Tibial artery (tissue), 4 donors: Measurements from ENCODE around the gene TFEC.

Experiments
- DNase-seq, 2 donors: peaks; one replicate each; pipeline ENCODE4 v3.0.0-alpha.2; 2019
- H3K27ac ChIP-seq, 2 donors: fragments of 200-600 bp; sonication (generic) in 1 of 2; 1 replicate in 1 of 2; 2 replicates in 1 of 2; pipeline ENCODE4 v1.5.1; 2018 to 2019; ENCODE audit warnings: mild to moderate bottlenecking in 1 of 2
- H3K27me3 ChIP-seq, 2 donors: fragments of 200-600 bp; sonication (generic) in 1 of 2; one replicate each; pipeline versions ENCODE4 v1.5.1 to v1.6.0; 2016 to 2019
- H3K36me3 ChIP-seq, 3 donors: fragments of 200-600 bp; sonication (generic) in 2 of 3; one replicate each; pipeline ENCODE4 v1.5.1; 2016 to 2019; ENCODE audit warnings: mild to moderate bottlenecking in 2 of 3
- H3K4me1 ChIP-seq, 4 donors: fragments of 200-600 bp; sonication (generic) in 2 of 4; 1 replicate in 3 of 4; 2 replicates in 1 of 4; pipeline ENCODE4 v1.5.1; 2016 to 2019
- H3K4me3 ChIP-seq, 2 donors: fragments of 200-600 bp; sonication (generic) in 1 of 2; 1 replicate in 1 of 2; 2 replicates in 1 of 2; pipeline ENCODE4 v1.5.1; 2018 to 2019; ENCODE audit warnings: mild to moderate bottlenecking in 2 of 2
- H3K9me3 ChIP-seq, 3 donors: fragments of 200-600 bp; sonication (generic) in 1 of 3; one replicate each; pipeline ENCODE4 v1.5.1; 2016 to 2019
- intact Hi-C: fragments of 100-400 bp; cut with DNase I; formaldehyde crosslinking; loops from one replicate; pipeline ENCODE4 v1.15.0; 2023; ENCODE audit warnings: low total_unique reads
- TF ChIP-seq, protein P1 (sequence below), 2 experiments: fragments of 200-600 bp in 1 of 2; fragments of 450-650 bp in 1 of 2; IDR thresholded peaks; one replicate each; pipeline ENCODE4 v1.5.1; 2017 to 2019; ENCODE audit warnings: antibody characterized with exemption in 2 of 2, mild to moderate bottlenecking in 1 of 2, moderate library complexity in 1 of 2

The TFEC gene

DNA sequence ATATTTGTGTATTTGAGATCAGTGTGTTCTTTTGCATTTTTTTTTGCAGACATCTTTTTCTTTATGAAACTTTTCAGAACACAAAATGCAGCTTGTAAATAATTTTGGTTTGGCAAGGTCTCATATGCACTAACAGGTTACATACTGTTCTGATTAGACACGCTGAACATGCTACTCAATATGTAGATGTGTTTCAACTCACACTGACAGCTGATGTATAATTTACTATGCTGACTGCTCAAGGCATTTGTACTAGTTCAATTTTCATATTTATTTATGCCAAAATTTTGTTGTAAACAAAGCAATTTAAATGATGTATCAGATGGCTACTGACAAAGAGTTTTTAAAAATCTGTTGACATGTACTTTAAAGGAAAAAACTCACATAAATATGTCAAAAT lies 123.8 kb downstream of the TFEC start:
- Histone ChIP-seq H3K4me1 (peaks cover 0 to 4% (median 0%) of the 10 kb centered on the region in 4 donors), H3K4me3 (no peak overlapping the region), H3K36me3 (no peaks in the 10 kb centered on the region), H3K27ac (no peak overlapping the region), H3K27me3 (no peaks in the 10 kb centered on the region), H3K9me3 (no peaks in the 10 kb centered on the region)
- TF ChIP-seq, protein P1, sequence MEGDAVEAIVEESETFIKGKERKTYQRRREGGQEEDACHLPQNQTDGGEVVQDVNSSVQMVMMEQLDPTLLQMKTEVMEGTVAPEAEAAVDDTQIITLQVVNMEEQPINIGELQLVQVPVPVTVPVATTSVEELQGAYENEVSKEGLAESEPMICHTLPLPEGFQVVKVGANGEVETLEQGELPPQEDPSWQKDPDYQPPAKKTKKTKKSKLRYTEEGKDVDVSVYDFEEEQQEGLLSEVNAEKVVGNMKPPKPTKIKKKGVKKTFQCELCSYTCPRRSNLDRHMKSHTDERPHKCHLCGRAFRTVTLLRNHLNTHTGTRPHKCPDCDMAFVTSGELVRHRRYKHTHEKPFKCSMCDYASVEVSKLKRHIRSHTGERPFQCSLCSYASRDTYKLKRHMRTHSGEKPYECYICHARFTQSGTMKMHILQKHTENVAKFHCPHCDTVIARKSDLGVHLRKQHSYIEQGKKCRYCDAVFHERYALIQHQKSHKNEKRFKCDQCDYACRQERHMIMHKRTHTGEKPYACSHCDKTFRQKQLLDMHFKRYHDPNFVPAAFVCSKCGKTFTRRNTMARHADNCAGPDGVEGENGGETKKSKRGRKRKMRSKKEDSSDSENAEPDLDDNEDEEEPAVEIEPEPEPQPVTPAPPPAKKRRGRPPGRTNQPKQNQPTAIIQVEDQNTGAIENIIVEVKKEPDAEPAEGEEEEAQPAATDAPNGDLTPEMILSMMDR (IDR thresholded peaks at IDR 0.05), result no peak
- intact Hi-C loops, result no loop called here
- DNase-seq, result no peak

DNA sequence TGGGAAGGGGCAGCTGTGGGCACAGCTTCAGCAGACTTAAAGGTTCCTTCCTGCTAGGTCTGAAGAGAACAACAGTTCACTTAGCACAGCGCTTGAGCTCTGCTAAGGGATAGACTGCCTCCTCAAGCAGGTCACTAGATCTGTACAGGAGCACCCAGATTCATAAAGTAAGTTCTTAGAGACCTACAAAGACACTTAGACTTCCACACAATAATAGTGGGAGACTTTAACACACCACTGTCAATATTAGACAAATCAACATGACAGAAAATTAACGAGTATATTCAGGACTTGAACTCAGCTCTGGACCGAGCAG lies 140.9 kb downstream of the TFEC start:
- Histone ChIP-seq H3K4me3 (no peak overlapping the region), H3K27ac (no peak overlapping the region), H3K9me3 (no peaks in the 10 kb centered on the region), H3K27me3 (no peaks in the 10 kb centered on the region), H3K36me3 (no peaks in the 10 kb centered on the region), H3K4me1 (no peaks in the 10 kb centered on the region)
- TF ChIP-seq, protein P1 (IDR thresholded peaks at IDR 0.05), result no peak
- DNase-seq, result no peak
- intact Hi-C loops, result no loop called here

DNA sequence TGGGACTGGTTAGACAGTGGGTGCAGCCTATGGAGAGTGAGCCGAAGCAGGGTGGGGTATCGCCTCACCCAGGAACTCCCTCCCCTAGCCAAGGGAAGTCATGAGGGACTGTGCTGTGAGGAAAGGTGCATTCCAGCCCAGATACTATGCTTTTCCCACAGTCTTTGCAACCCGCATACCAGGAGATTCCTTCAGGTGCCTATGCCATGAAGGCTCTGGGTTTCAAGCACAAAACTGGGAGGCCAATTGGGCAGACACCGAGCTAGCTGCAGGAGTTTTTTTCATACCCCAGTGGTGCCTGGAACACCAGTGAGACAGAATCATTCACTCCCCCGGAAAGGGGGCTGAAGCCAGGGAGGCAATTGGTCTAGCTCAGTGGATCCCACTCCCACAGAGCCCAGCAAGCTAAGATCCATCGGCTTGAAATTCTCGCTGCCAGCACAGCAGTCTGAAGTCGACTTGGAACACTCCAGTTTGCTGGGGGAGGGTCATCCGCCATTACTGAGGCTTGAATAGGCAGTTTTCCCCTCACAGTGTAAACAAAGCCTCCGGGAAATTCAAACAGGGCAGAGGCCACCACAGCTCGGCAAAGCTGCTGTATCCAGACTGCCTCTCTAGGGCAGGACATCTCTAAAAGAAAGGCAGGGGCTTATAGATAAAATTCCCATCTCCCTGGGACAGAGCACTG lies 141.4 kb downstream of the TFEC start:
- Histone ChIP-seq H3K27ac (no peak overlapping the region), H3K4me1 (no peaks in the 10 kb centered on the region), H3K27me3 (no peaks in the 10 kb centered on the region), H3K9me3 (no peaks in the 10 kb centered on the region), H3K4me3 (no peak overlapping the region), H3K36me3 (no peaks in the 10 kb centered on the region)
- TF ChIP-seq, protein P1 (IDR thresholded peaks at IDR 0.05), result no peak
- intact Hi-C loops, result no loop called here
- no peak for DNase-seq

GRCh38 chr7:115885550-115885949 lies 145.0 kb downstream of the TFEC start:
- TF ChIP-seq, protein P1 (IDR thresholded peaks at IDR 0.05), result no peak
- H3K4me1 ChIP-seq, result no peaks in the 10 kb centered on the region
- H3K36me3 ChIP-seq, result no peaks in the 10 kb centered on the region
- no peaks in the 10 kb centered on the region for H3K27me3 ChIP-seq
- intact Hi-C loops, result no loop called here
- no peaks in the 10 kb centered on the region for H3K9me3 ChIP-seq
- no peak for DNase-seq
- H3K4me3 ChIP-seq, result no peak overlapping the region
- H3K27ac ChIP-seq, result no peak overlapping the region
